ENCODE measurements around the gene ITPK1.

GRCh38 chr14:92934196-92935085, 181.3 kb downstream of the ITPK1 start:
- no peak for TF ChIP-seq POLR2AphosphoS5 (IDR thresholded peaks at IDR 0.05; ENCODE audit: low read depth, low read length)
- TF ChIP-seq CTCF (IDR thresholded peaks at IDR 0.05): no peak
- TF ChIP-seq TCF7L2 (IDR thresholded peaks at IDR 0.05; ENCODE audit: low read depth, low read length): no peak
- TF ChIP-seq SIN3A (IDR thresholded peaks at IDR 0.05; ENCODE audit: borderline replicate concordance, insufficient read depth, low read depth, low read length): no peak

Data from Panc1 (cell line).